Measurements from ENCODE around the gene EXOSC7. TPM values are rescaled to one million over a fixed set of nuclear protein-coding genes. Genes with fewer than 3 reads are reported as not detected.

Gene EXOSC7
- polyA plus RNA-seq, 1 of the 3 experiments (the other 2 are of a cell fraction): 83.5 TPM

DNA sequence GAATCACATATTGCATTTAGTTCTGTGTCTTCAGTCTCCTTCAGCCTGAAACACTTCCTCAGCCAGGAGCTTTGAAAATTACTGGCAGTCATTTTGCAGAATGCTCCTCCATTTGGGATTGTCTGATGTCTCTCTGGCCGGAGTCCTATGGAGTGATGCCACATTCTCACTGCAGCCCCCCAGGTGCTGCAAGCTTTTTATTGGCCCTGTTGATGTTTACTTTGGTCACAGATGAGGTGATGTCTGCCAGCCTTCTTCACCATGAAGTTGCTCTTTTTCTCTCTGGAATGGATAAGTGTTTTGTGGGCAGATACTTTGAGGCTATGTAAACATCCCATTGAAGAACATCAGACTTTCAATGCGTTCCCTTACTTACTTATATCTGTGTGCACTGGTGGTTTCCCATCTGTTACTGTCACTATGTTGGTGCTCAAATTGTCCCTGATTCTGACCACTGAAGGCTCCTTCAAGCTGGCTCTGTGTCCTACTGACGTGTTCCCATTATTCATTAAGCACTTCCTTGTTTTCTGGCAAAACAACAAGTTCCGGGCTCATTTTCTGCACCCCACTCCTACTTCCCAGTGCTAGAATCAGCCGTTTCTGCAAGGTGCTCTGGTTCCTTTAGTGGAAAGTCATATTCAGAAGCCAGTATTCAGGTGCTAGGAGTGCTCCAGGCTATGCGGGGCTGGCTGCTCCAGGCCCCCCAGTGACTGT, 48.7 kb downstream of the EXOSC7 start:
- WGBS (ENCODE audit: low lambda C conversion rate): 90% methylated on average over 6 of the region's 6 CpGs
- no peak overlapping the region for H2AFZ ChIP-seq (ENCODE audit: low read depth)
- H3K27me3 ChIP-seq (ENCODE audit: insufficient read depth): no peaks in the 10 kb centered on the region
- H3K9me3 ChIP-seq: no peaks in the 10 kb centered on the region
- H3K36me3 ChIP-seq (replicated peaks in 1 of 2; ENCODE audit: control insufficient read depth in 1 of 2, insufficient read depth in 2 of 2, low read length in 1 of 2): no peaks in the 10 kb centered on the region
- H3K27ac ChIP-seq (ENCODE audit: low read depth in 2 of 2, low read length in 1 of 2): no peak overlapping the region
- ChIA-PET CTCF (interaction anchor here (0.9 kb wide), 1 partner anchor 14 kb away, joined by 3 read pairs; no protein-coding TSS in a partner anchor), POLR2A (no interaction called here)
- H3K4me1 ChIP-seq (ENCODE audit: control insufficient read depth in 1 of 2, insufficient read depth in 2 of 2, low read depth in 1 of 2, low read length in 1 of 2): no peaks in the 10 kb centered on the region; a peak in 2 of 4 replicates
- H3K9me2 ChIP-seq: no peaks in the 10 kb centered on the region
- no peaks in the 10 kb centered on the region for H4K20me1 ChIP-seq (ENCODE audit: insufficient read depth)
- H3F3A ChIP-seq (replicated peaks; ENCODE audit: insufficient read depth): no peaks in the 10 kb centered on the region
- DNase-seq: no peak
- H3K9ac ChIP-seq: no peak overlapping the region
- H3K79me2 ChIP-seq (ENCODE audit: insufficient read depth): no peaks in the 10 kb centered on the region
- H3K4me3 ChIP-seq (ENCODE audit: low read depth in 2 of 2, low read length in 1 of 2): no peak overlapping the region
- H3K4me2 ChIP-seq: no peak overlapping the region
- TF ChIP-seq YY1 (IDR thresholded peaks at IDR 0.05; ENCODE audit: low read depth): no peak
- TF ChIP-seq EZH2phosphoT487 (IDR thresholded peaks at IDR 0.05; ENCODE audit: borderline replicate concordance, low read depth): no peak
- TF ChIP-seq MXI1 (IDR thresholded peaks at IDR 0.05; ENCODE audit: low read depth, low read length): no peak
- TF ChIP-seq, protein P1, sequence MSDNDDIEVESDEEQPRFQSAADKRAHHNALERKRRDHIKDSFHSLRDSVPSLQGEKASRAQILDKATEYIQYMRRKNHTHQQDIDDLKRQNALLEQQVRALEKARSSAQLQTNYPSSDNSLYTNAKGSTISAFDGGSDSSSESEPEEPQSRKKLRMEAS (IDR thresholded peaks at IDR 0.05; ENCODE audit: low read depth): no peak
- no peak for TF ChIP-seq MEF2A (IDR thresholded peaks at IDR 0.05; ENCODE audit: borderline replicate concordance, low read depth)
- no peak for TF ChIP-seq EP300 (IDR thresholded peaks at IDR 0.05; ENCODE audit: borderline replicate concordance in 1 of 2, low read depth in 1 of 2, low read length in 1 of 2)
- TF ChIP-seq NRF1 (IDR thresholded peaks at IDR 0.05; ENCODE audit: low read depth, low read length): no peak
- TF ChIP-seq SMC3 (IDR thresholded peaks at IDR 0.05; ENCODE audit: low read depth, low read length): no peak
- no peak for TF ChIP-seq FOXJ3 (CRISPR knock-in tag; IDR thresholded peaks at IDR 0.05)
- no peak for TF ChIP-seq TEAD4 (IDR thresholded peaks at IDR 0.05; ENCODE audit: borderline replicate concordance, insufficient read depth)
- no peak for TF ChIP-seq SIN3A (IDR thresholded peaks at IDR 0.05; ENCODE audit: borderline replicate concordance, low read depth, low read length)
- TF ChIP-seq RAD21 (IDR thresholded peaks at IDR 0.05; ENCODE audit: low read length): no peak
- TF ChIP-seq ELF1 (IDR thresholded peaks at IDR 0.05): no peak
- no peak for TF ChIP-seq TCF12 (IDR thresholded peaks at IDR 0.05)
- TF ChIP-seq NFIC (IDR thresholded peaks at IDR 0.05; ENCODE audit: borderline replicate concordance): no peak
- TF ChIP-seq RXRA (IDR thresholded peaks at IDR 0.05; ENCODE audit: borderline replicate concordance, low read depth): no peak
- TF ChIP-seq, protein P2, sequence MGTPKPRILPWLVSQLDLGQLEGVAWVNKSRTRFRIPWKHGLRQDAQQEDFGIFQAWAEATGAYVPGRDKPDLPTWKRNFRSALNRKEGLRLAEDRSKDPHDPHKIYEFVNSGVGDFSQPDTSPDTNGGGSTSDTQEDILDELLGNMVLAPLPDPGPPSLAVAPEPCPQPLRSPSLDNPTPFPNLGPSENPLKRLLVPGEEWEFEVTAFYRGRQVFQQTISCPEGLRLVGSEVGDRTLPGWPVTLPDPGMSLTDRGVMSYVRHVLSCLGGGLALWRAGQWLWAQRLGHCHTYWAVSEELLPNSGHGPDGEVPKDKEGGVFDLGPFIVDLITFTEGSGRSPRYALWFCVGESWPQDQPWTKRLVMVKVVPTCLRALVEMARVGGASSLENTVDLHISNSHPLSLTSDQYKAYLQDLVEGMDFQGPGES (IDR thresholded peaks at IDR 0.05; ENCODE audit: low read depth, low read length): no peak

DNA sequence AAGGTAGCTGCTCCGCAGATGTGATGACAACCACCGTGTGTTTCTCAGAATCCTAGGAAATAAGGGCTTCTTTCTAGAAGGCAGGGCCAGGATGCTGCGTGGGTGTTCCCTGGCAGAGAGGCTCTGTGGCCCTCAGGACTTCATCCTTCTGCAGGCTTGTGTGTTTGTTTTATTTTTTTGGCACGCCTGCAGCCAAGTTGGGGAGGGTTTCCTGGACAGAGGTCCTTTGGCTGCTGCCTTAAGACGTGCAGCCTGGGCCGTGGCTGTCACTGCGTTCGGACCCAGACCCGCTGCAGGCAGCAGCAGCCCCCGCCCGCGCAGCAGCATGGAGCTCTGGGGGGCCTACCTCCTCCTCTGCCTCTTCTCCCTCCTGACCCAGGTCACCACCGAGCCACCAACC, 50.0 kb downstream of the EXOSC7 start, which contains the start of gene CLEC3B:
TSS of gene CLEC3B (plus strand) at position 266 of the 400 bp plus-strand sequence. CDS start at position 326, 60 bp downstream.
- H3K9me2 ChIP-seq: no peaks in the 10 kb centered on the region
- no peaks in the 10 kb centered on the region for H3K27me3 ChIP-seq (ENCODE audit: insufficient read depth)
- H3K36me3 ChIP-seq (replicated peaks in 1 of 2; ENCODE audit: control insufficient read depth in 1 of 2, insufficient read depth in 2 of 2, low read length in 1 of 2): no peaks in the 10 kb centered on the region
- no peak within 1 kb of the TSS for H3K9ac ChIP-seq
- ChIA-PET POLR2A (no interaction called here), CTCF (interaction anchor here (0.6 to 1.1 kb wide), 2 partner anchors 15 to 415 kb away, joined by 3 read pairs; no protein-coding TSS in a partner anchor)
- DNase-seq: no peak
- no peaks in the 10 kb centered on the region for H3K9me3 ChIP-seq
- H3K79me2 ChIP-seq (ENCODE audit: insufficient read depth): no peaks in the 10 kb centered on the region
- no peaks in the 10 kb centered on the region for H4K20me1 ChIP-seq (ENCODE audit: insufficient read depth)
- H3K4me2 ChIP-seq: no peak within 1 kb of the TSS
- WGBS (ENCODE audit: low lambda C conversion rate): 68% methylated on average over 12 of the region's 13 CpGs
- H2AFZ ChIP-seq (ENCODE audit: low read depth): no peak within 1 kb of the TSS
- no peak within 1 kb of the TSS for H3K27ac ChIP-seq (ENCODE audit: low read depth in 2 of 2, low read length in 1 of 2)
- H3K4me3 ChIP-seq (ENCODE audit: low read depth in 2 of 2, low read length in 1 of 2): no peak within 1 kb of the TSS
- no peaks in the 10 kb centered on the region for H3F3A ChIP-seq (replicated peaks; ENCODE audit: insufficient read depth)
- H3K4me1 ChIP-seq (ENCODE audit: control insufficient read depth in 1 of 2, insufficient read depth in 2 of 2, low read depth in 1 of 2, low read length in 1 of 2): no peaks in the 10 kb centered on the region; a peak in 2 of 4 replicates
- no peak for TF ChIP-seq RFX5 (IDR thresholded peaks at IDR 0.05; ENCODE audit: low read length)
- TF ChIP-seq FOXM1 (IDR thresholded peaks at IDR 0.05; ENCODE audit: low read depth): no peak
- TF ChIP-seq SIN3A (IDR thresholded peaks at IDR 0.05; ENCODE audit: borderline replicate concordance, low read depth, low read length): no peak
- TF ChIP-seq GATA2 (CRISPR knock-in tag; IDR thresholded peaks at IDR 0.05): no peak
- TF ChIP-seq, protein P3, sequence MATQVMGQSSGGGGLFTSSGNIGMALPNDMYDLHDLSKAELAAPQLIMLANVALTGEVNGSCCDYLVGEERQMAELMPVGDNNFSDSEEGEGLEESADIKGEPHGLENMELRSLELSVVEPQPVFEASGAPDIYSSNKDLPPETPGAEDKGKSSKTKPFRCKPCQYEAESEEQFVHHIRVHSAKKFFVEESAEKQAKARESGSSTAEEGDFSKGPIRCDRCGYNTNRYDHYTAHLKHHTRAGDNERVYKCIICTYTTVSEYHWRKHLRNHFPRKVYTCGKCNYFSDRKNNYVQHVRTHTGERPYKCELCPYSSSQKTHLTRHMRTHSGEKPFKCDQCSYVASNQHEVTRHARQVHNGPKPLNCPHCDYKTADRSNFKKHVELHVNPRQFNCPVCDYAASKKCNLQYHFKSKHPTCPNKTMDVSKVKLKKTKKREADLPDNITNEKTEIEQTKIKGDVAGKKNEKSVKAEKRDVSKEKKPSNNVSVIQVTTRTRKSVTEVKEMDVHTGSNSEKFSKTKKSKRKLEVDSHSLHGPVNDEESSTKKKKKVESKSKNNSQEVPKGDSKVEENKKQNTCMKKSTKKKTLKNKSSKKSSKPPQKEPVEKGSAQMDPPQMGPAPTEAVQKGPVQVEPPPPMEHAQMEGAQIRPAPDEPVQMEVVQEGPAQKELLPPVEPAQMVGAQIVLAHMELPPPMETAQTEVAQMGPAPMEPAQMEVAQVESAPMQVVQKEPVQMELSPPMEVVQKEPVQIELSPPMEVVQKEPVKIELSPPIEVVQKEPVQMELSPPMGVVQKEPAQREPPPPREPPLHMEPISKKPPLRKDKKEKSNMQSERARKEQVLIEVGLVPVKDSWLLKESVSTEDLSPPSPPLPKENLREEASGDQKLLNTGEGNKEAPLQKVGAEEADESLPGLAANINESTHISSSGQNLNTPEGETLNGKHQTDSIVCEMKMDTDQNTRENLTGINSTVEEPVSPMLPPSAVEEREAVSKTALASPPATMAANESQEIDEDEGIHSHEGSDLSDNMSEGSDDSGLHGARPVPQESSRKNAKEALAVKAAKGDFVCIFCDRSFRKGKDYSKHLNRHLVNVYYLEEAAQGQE (IDR thresholded peaks at IDR 0.05; ENCODE audit: low read depth, low read length): no peak
- TF ChIP-seq, protein P4, sequence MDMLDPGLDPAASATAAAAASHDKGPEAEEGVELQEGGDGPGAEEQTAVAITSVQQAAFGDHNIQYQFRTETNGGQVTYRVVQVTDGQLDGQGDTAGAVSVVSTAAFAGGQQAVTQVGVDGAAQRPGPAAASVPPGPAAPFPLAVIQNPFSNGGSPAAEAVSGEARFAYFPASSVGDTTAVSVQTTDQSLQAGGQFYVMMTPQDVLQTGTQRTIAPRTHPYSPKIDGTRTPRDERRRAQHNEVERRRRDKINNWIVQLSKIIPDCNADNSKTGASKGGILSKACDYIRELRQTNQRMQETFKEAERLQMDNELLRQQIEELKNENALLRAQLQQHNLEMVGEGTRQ (IDR thresholded peaks at IDR 0.05; ENCODE audit: borderline replicate concordance, low read depth, low read length): no peak
- no peak for TF ChIP-seq FOXJ3 (CRISPR knock-in tag; IDR thresholded peaks at IDR 0.05)
- TF ChIP-seq MEF2A (IDR thresholded peaks at IDR 0.05; ENCODE audit: borderline replicate concordance, low read depth): no peak
- no peak for TF ChIP-seq EP300 (IDR thresholded peaks at IDR 0.05; ENCODE audit: borderline replicate concordance in 1 of 2, low read depth in 1 of 2, low read length in 1 of 2)
- no peak for TF ChIP-seq FOSL2 (IDR thresholded peaks at IDR 0.05; ENCODE audit: borderline replicate concordance, low read depth)
